IPS-20b (cell line): ENCODE measurements around the gene RPS15A.
"Not testable (repeated sequence)": the region's sequence is repeated elsewhere in the genome, so short reads cannot be mapped to it uniquely, and the experiment has no call there.

ENCODE experiments used
- H3K27ac ChIP-seq: one replicate; pipeline ENCODE4 v1.5.1; 2013; ENCODE audit warnings: low read length
- H3K27me3 ChIP-seq: 2 replicates; pipeline ENCODE4 v1.6.1; 2013; ENCODE audit warnings: mild to moderate bottlenecking, low read length, inconsistent platforms; ENCODE audit not compliant: insufficient read depth
- H3K36me3 ChIP-seq: 2 replicates; pipeline ENCODE4 v1.6.1; 2013; ENCODE audit warnings: low read depth, mild to moderate bottlenecking, inconsistent platforms, low read length, moderate library complexity; ENCODE audit not compliant: insufficient read depth
- H3K4me1 ChIP-seq: 2 replicates; pipeline ENCODE4 v1.6.1; 2013; ENCODE audit warnings: mild to moderate bottlenecking, control low read depth, inconsistent platforms, low read length, moderate library complexity; ENCODE audit not compliant: insufficient read depth
- H3K4me3 ChIP-seq: 2 replicates; pipeline ENCODE4 v1.5.1; 2013; ENCODE audit warnings: mild to moderate bottlenecking, low read length, inconsistent platforms
- H3K9ac ChIP-seq: 2 replicates; pipeline ENCODE4 v1.6.1; 2013; ENCODE audit warnings: low read depth, mild to moderate bottlenecking, inconsistent platforms, low read length, moderate library complexity
- H3K9me3 ChIP-seq: 2 replicates; pipeline ENCODE4 v1.6.1; 2013; ENCODE audit warnings: mild to moderate bottlenecking, low read depth, low read length, inconsistent platforms; ENCODE audit not compliant: insufficient read depth

RPS15A gene

DNA sequence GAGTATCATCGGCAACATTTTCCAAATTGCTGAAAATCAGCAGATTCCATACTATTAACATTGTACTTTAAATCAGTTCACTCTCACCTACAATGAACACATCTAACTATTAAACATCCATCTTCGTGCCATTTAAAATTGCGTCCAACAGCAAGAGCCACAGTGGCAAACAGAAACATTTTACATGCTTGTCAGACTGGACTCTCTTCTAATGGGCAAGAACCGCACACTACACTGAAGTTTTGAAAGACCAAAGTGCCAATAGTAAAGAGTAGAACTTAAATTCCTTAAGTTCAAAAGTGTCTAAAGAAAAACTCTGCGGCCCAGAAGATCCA lies 652 bp downstream of the RPS15A start:
- Histone ChIP-seq H3K4me1 (peaks cover 11% of the 10 kb centered on the region), H3K36me3 (peaks cover 86% of the 10 kb centered on the region), H3K27me3 (no peaks in the 10 kb centered on the region), H3K4me3 (peak overlapping the region; percentile 84), H3K27ac (peak overlapping the region; percentile 84), H3K9ac (peak overlapping the region; percentile 99), H3K9me3 (no peaks in the 10 kb centered on the region)

- no peaks in the 10 kb centered on the region for H3K27me3 ChIP-seq
- H3K9ac ChIP-seq: peak overlapping the region; percentile 99
- peak overlapping the region; percentile 84 for H3K27ac ChIP-seq
- no peaks in the 10 kb centered on the region for H3K9me3 ChIP-seq
- H3K4me1 ChIP-seq: peaks cover 11% of the 10 kb centered on the region
- H3K36me3 ChIP-seq: peaks cover 86% of the 10 kb centered on the region
- H3K4me3 ChIP-seq: peak overlapping the region; percentile 84
These were observed 1.2 kb downstream of the RPS15A start for GRCh38 chr16:18788828-18789514.

DNA sequence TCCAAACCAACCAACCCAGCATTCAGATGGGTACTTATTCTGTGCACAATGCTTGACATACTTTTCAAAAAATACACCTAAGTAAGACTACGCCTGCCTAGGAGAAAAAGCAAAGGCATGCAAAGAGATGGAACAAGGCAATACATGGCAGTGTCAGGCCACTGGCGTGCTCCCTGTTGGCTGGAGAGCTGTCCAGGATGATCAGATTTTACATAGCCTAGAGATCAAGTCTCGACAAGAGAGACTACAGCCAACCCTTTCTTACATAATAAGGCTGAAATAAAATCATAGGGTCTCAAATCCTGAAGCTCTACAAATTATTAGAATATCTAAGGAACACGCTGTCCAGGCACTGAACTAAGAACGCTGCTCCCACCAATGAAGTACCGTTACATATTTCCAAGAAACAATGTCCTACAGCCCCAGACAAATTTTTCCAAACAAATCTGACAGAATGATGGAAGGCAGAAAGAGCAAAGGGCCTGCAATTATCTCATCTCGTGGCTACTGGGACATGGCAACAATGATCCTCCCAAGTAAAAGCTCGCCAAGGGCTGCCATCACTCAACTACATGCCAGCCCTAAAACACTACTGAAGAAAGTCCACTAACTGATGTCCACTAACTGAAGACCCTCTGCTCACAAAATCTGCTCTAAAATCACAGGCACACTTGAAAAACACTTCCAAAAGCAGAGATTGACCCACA lies 5.1 kb downstream of the RPS15A start:
- Histone ChIP-seq H3K4me1 (peaks cover 11% of the 10 kb centered on the region), H3K36me3 (peaks cover 76% of the 10 kb centered on the region), H3K27me3 (no peaks in the 10 kb centered on the region), H3K9ac (peak overlapping the region; percentile 39), H3K4me3 (peak overlapping the region; percentile 84; the same call in 1 of the 2 replicates), H3K27ac (no peak overlapping the region), H3K9me3 (no peaks in the 10 kb centered on the region)

GRCh38 chr16:18783430-18784341 lies 6.4 kb downstream of the RPS15A start:
- no peak overlapping the region for H3K4me3 ChIP-seq
- peaks cover 11% of the 10 kb centered on the region for H3K4me1 ChIP-seq
- peaks cover 66% of the 10 kb centered on the region for H3K36me3 ChIP-seq
- no peaks in the 10 kb centered on the region for H3K27me3 ChIP-seq
- no peaks in the 10 kb centered on the region for H3K9me3 ChIP-seq
- no peak overlapping the region for H3K9ac ChIP-seq
- H3K27ac ChIP-seq: no peak overlapping the region

DNA sequence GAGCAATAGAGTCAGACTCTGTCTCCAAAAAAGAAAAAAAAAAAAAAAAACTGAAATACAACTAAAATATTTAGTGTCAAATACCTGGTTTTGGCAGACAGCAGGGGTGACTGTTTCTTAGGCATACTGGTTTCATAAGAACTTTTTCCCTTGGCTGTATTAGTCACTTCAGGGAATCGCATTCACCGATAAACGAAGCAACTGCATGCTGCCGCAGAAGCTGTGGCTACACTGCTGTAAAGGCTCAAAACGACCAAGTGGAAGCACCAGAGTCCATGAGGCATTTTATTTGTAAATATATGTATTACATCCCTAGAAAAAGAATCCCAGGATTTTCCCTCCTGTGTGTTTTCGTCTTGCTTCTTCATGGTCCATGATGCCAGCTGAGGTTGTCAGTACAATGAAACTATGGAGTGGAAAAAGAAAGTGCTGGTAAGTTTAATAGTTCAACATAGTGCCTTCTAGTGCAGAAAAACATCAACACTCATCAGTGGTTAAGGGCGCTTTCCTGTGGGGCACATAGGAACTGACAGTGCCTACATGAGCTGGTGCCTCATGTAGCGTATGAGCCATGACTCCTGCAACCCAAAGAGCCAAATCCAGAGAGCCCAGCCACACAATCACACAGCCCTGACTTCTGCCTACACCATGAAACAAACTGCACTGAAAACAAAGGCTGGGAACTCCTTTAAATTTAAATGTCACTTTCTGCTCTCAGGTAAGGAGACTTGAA lies 7.3 kb downstream of the RPS15A start:
- Histone ChIP-seq H3K9me3 (no peaks in the 10 kb centered on the region), H3K27me3 (no peaks in the 10 kb centered on the region), H3K4me3 (no peak overlapping the region), H3K4me1 (peaks cover 7% of the 10 kb centered on the region), H3K36me3 (peaks cover 57% of the 10 kb centered on the region), H3K9ac (no peak overlapping the region), H3K27ac (no peak overlapping the region)

- not testable (repeated sequence) for H3K4me1 ChIP-seq, H3K4me3 ChIP-seq, H3K27ac ChIP-seq, H3K9me3 ChIP-seq, H3K27me3 ChIP-seq, H3K9ac ChIP-seq
- H3K36me3 ChIP-seq: peaks cover 41% of the 10 kb centered on the region
These were observed 8.9 kb downstream of the RPS15A start for GRCh38 chr16:18781232-18781631.

- not testable (repeated sequence) for H3K27ac ChIP-seq, H3K9me3 ChIP-seq, H3K9ac ChIP-seq, H3K4me3 ChIP-seq, H3K4me1 ChIP-seq, H3K27me3 ChIP-seq
- peaks cover 34% of the 10 kb centered on the region for H3K36me3 ChIP-seq
These were observed 9.6 kb downstream of the RPS15A start for GRCh38 chr16:18780460-18781026.

DNA sequence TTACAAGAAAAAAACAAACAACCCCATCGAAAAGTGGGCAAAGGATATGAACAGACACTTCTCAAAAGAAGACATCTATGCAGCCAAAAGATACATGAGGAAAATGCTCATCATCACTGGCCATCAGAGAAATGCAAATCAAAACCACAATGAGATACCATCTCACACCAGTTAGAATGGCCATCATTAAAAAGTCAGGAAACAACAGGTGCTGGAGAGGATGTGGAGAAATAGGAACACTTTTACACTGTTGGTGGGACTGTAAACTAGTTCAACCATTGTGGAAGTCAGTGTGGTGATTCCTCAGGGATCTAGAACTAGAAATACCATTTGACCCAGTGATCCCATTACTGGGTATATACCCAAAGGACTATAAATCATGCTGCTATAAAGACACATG lies 12.5 kb downstream of the RPS15A start:
- H3K27ac ChIP-seq, H3K27me3 ChIP-seq, H3K9me3 ChIP-seq, H3K4me3 ChIP-seq, H3K9ac ChIP-seq, H3K36me3 ChIP-seq, H3K4me1 ChIP-seq: not testable (repeated sequence)

DNA sequence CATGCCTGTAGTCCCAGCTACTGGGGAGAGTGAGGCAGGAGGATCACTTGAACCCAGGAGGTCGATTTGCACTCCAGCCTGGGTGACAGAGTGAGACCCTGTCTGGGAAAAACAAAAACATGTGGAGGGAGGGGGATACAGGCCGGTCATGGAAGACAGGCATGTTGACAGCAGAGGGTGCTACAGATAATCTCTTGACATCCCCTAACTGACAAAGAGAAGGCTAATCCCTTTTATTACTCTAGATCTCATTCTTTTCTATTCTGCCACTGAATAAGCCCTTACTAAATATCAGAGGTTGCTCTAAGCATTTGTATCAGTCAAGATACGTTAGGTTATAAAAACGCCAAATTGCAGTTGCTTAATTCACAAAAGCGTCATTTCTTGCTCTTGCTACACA lies 13.8 kb downstream of the RPS15A start:
- H3K36me3 ChIP-seq, H3K4me3 ChIP-seq: not testable (repeated sequence)

DNA sequence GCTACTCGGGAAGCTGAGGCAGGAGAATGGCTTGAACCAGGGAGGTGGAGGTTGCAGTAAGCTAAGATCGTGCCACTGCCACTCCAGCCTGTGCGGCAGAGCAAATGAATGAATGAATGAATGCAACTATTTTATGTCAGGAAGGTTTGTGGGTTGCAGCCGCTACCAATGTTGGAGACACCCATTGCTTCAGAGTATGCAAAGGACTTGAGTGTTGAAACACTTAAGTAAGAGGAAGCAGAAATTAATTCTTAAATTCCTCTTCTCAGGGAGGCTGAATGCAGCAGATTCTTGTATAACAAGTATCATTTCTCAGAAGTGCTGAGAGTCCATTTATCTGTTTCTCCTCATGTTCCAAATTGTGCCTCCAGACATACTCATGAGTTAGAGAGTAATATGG lies 15.5 kb downstream of the RPS15A start:
- H3K36me3 ChIP-seq, H3K9me3 ChIP-seq, H3K4me3 ChIP-seq, H3K27ac ChIP-seq, H3K27me3 ChIP-seq, H3K9ac ChIP-seq, H3K4me1 ChIP-seq: not testable (repeated sequence)

More for the DNA sequence above, 13.8 kb downstream of the RPS15A start:
- not testable (repeated sequence) for H3K9ac ChIP-seq, H3K27ac ChIP-seq, H3K27me3 ChIP-seq, H3K4me1 ChIP-seq, H3K9me3 ChIP-seq

DNA sequence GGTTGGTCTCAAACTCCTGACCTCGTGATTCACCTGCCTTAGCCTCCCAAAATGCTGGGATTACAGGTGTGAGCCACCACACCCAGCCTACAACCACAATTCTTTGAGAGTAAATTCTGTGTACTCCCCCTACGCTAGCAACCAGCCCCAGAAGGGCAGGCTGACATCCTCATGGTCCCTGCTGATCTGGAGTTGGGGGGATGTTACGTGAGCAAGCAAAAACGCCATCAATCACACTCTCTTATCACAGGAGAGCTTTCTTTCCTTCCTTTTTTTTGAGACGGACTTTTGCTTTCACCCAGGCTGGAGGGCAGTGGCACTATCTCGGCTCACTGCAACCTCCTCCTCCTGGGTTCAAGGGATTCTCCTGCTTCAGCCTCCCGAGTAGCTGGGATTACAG lies 18.0 kb downstream of the RPS15A start:
- not testable (repeated sequence) for H3K4me3 ChIP-seq, H3K36me3 ChIP-seq, H3K27ac ChIP-seq, H3K9ac ChIP-seq, H3K27me3 ChIP-seq, H3K9me3 ChIP-seq, H3K4me1 ChIP-seq
